Measurements from ENCODE around the gene ZBTB42. TPM values are rescaled to one million over a fixed set of nuclear protein-coding genes. Genes with fewer than 3 reads are reported as not detected.
A peak's percentile ranks its signal among the peaks of the same experiment; 100 is the strongest.

The ZBTB42 gene
- total RNA-seq, 1 donor from 2014 or later = 6.9 TPM

DNA sequence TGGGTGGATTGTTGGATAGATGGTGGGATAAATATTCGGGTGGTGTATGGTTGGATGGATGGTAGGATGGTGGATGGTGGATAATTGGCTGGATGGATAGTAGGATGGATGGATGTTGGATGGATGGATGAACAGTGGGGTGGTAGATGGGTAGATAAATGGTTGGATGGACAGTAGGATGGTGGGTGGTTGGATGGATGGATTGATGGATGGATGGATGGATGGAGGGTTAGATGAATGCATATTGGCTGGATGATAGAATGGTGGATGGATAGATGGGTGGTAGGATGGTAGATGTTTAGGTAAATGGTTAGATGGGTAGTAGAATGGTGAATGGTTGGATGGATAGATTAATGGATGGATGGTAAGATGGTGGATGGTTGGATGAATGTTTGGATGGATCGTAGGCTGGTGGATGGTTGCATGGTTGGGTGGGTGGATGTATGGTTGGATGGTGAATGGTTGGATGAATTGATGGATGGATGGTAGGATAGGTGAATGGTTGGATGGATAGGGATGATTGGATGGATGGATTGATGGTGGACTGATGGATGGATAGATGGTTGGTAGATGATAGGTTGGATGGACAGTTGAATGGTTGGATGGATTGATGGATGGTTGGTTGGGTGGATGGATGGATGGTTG, 23.6 kb downstream of the ZBTB42 start:
- Histone ChIP-seq H3K4me1 (ENCODE audit: insufficient read depth, low read length) (peaks cover 18% of the 10 kb centered on the region), H3K4me2 (ENCODE audit: low read length) (no peak overlapping the region), H4K20me1 (ENCODE audit: insufficient read depth, low read length) (no peaks in the 10 kb centered on the region), H3K9me3 (ENCODE audit: insufficient read depth, low read depth, low read length) (peaks cover 6% of the 10 kb centered on the region), H2AFZ (ENCODE audit: low read depth, low read length) (no peak overlapping the region), H3K79me2 (ENCODE audit: insufficient read depth, low read length) (no peaks in the 10 kb centered on the region), H3K27me3 (ENCODE audit: insufficient read depth, low read length) (no peaks in the 10 kb centered on the region), H3K4me3 (ENCODE audit: insufficient read depth, low read depth, low read length) (no peak overlapping the region), H3K27ac (ENCODE audit: low read depth, low read length) (no peak overlapping the region), H3K9ac (ENCODE audit: low read length) (no peak overlapping the region), H3K36me3 (ENCODE audit: insufficient read depth, low read length) (no peaks in the 10 kb centered on the region)
- peaks cover 3% of the 10 kb centered on the region for H3K9me3 Mint-ChIP-seq (ENCODE audit: unreplicated experiment)
- peaks cover 4% of the 10 kb centered on the region for H3K36me3 Mint-ChIP-seq (ENCODE audit: low read depth, unreplicated experiment)
- peaks cover 6% of the 10 kb centered on the region for H3K27me3 Mint-ChIP-seq (ENCODE audit: low read depth, unreplicated experiment)
- peak overlapping the region; percentile 1 for H3K4me3 Mint-ChIP-seq (ENCODE audit: unreplicated experiment)
- DNase-seq (ENCODE audit: low read depth) (no peak), FAIRE-seq (no peak)
- H3K27ac Mint-ChIP-seq (ENCODE audit: unreplicated experiment) = no peak overlapping the region
- H3K4me1 Mint-ChIP-seq (ENCODE audit: low read depth, unreplicated experiment) = peaks cover 2% of the 10 kb centered on the region
- TF ChIP-seq EZH2 (IDR thresholded peaks at IDR 0.05; ENCODE audit: insufficient read depth, low read length) = no peak

DNA sequence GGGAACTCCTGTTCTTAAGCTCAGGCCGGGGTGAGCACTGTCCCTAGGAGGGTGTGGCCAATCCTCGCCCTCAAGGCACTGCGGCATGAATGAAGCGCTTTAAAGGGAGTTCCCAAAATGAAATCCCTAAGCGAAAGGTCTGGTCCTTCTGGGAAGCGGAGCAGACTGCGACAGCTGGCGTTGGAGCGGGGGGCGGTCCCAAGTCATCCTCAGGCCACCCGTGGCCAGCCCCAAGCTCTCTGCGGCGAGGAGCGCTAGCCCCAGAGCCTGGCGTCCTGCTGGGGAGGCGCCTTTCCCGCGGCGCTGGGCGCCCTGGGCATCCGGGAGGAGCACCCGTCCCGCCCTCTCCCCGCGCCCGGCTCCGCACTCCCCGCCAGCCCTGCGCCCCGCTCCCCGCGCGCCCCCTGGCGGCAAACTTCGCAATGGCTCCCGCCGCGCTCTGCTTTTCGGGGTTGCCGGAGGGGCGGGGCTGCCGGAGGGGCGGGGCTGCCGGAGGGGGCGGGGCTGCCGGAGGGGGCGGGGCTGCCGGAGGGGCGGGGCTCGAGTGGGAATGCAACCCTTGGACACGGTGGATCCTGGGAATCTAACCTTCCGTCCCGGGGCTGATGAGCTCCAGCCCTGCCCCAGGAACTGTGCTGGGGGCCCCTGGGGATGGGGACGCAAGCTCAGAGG, 25.4 kb downstream of the ZBTB42 start:
- H3K27ac ChIP-seq (ENCODE audit: low read depth, low read length) = no peak overlapping the region
- H3K4me3 Mint-ChIP-seq (ENCODE audit: unreplicated experiment) = peak overlapping the region; percentile 85
- peaks cover 3% of the 10 kb centered on the region for H3K9me3 Mint-ChIP-seq (ENCODE audit: unreplicated experiment)
- H3K4me3 ChIP-seq (ENCODE audit: insufficient read depth, low read depth, low read length) = peak overlapping the region; percentile 65
- no peak for TF ChIP-seq EZH2 (IDR thresholded peaks at IDR 0.05; ENCODE audit: insufficient read depth, low read length)
- TF ChIP-seq, protein P1, sequence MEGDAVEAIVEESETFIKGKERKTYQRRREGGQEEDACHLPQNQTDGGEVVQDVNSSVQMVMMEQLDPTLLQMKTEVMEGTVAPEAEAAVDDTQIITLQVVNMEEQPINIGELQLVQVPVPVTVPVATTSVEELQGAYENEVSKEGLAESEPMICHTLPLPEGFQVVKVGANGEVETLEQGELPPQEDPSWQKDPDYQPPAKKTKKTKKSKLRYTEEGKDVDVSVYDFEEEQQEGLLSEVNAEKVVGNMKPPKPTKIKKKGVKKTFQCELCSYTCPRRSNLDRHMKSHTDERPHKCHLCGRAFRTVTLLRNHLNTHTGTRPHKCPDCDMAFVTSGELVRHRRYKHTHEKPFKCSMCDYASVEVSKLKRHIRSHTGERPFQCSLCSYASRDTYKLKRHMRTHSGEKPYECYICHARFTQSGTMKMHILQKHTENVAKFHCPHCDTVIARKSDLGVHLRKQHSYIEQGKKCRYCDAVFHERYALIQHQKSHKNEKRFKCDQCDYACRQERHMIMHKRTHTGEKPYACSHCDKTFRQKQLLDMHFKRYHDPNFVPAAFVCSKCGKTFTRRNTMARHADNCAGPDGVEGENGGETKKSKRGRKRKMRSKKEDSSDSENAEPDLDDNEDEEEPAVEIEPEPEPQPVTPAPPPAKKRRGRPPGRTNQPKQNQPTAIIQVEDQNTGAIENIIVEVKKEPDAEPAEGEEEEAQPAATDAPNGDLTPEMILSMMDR (IDR thresholded peaks at IDR 0.05; ENCODE audit: insufficient read depth, low read depth, low read length) = no peak
- peak overlapping the region; percentile 67 for H3K9ac ChIP-seq (ENCODE audit: low read length)
- no peaks in the 10 kb centered on the region for H4K20me1 ChIP-seq (ENCODE audit: insufficient read depth, low read length)
- peaks cover 10% of the 10 kb centered on the region for H3K27me3 Mint-ChIP-seq (ENCODE audit: low read depth, unreplicated experiment)
- no peaks in the 10 kb centered on the region for H3K36me3 ChIP-seq (ENCODE audit: insufficient read depth, low read length)
- peaks cover 2% of the 10 kb centered on the region for H3K4me1 Mint-ChIP-seq (ENCODE audit: low read depth, unreplicated experiment)
- H3K27me3 ChIP-seq (ENCODE audit: insufficient read depth, low read length) = peaks cover 5% of the 10 kb centered on the region
- peaks cover 6% of the 10 kb centered on the region for H3K9me3 ChIP-seq (ENCODE audit: insufficient read depth, low read depth, low read length)
- FAIRE-seq (no peak), DNase-seq (ENCODE audit: low read depth) (peak; percentile 15)
- peaks cover 4% of the 10 kb centered on the region for H3K36me3 Mint-ChIP-seq (ENCODE audit: low read depth, unreplicated experiment)
- H3K4me2 ChIP-seq (ENCODE audit: low read length) = peak overlapping the region; percentile 98
- H2AFZ ChIP-seq (ENCODE audit: low read depth, low read length) = peak overlapping the region; percentile 98
- no peaks in the 10 kb centered on the region for H3K79me2 ChIP-seq (ENCODE audit: insufficient read depth, low read length)
- H3K4me1 ChIP-seq (ENCODE audit: insufficient read depth, low read length) = peaks cover 14% of the 10 kb centered on the region
- no peak overlapping the region for H3K27ac Mint-ChIP-seq (ENCODE audit: unreplicated experiment)

DNA sequence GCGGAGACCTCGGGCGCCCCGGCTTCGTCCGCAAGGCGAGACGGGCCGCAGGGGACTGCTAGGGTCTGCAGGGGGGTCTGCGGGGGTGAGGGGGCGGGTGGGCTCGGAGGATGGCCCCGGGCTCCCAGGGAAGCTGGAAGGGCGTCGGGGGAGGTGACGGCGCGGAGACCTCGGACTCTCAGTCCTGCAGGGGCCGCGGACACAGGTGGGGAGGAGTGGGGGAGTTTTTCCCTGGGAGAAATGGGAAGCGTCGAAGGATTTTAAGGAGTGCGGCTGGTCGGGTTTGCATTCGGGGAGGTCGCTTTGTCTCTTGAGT, 25.9 kb downstream of the ZBTB42 start:
- FAIRE-seq = no peak
- Mint-ChIP-seq H3K9me3 (ENCODE audit: unreplicated experiment) (peaks cover 3% of the 10 kb centered on the region), H3K27ac (ENCODE audit: unreplicated experiment) (no peak overlapping the region), H3K27me3 (ENCODE audit: low read depth, unreplicated experiment) (peaks cover 10% of the 10 kb centered on the region), H3K4me1 (ENCODE audit: low read depth, unreplicated experiment) (peaks cover 2% of the 10 kb centered on the region), H3K36me3 (ENCODE audit: low read depth, unreplicated experiment) (peaks cover 2% of the 10 kb centered on the region), H3K4me3 (ENCODE audit: unreplicated experiment) (peak overlapping the region; percentile 85)
- no peaks in the 10 kb centered on the region for H3K79me2 ChIP-seq (ENCODE audit: insufficient read depth, low read length)
- no peaks in the 10 kb centered on the region for H4K20me1 ChIP-seq (ENCODE audit: insufficient read depth, low read length)
- peak overlapping the region; percentile 94 for H3K4me2 ChIP-seq (ENCODE audit: low read length)
- peak overlapping the region; percentile 67 for H3K9ac ChIP-seq (ENCODE audit: low read length)
- H3K27ac ChIP-seq (ENCODE audit: low read depth, low read length) = no peak overlapping the region
- H3K4me1 ChIP-seq (ENCODE audit: insufficient read depth, low read length) = peaks cover 14% of the 10 kb centered on the region
- peaks cover 6% of the 10 kb centered on the region for H3K9me3 ChIP-seq (ENCODE audit: insufficient read depth, low read depth, low read length)
- no peak for DNase-seq (ENCODE audit: low read depth)
- peaks cover 5% of the 10 kb centered on the region for H3K27me3 ChIP-seq (ENCODE audit: insufficient read depth, low read length)
- peak overlapping the region; percentile 95 for H2AFZ ChIP-seq (ENCODE audit: low read depth, low read length)
- TF ChIP-seq, protein P1 (IDR thresholded peaks at IDR 0.05; ENCODE audit: insufficient read depth, low read depth, low read length) = no peak
- TF ChIP-seq EZH2 (IDR thresholded peaks at IDR 0.05; ENCODE audit: insufficient read depth, low read length) = no peak
- H3K36me3 ChIP-seq (ENCODE audit: insufficient read depth, low read length) = no peaks in the 10 kb centered on the region
- H3K4me3 ChIP-seq (ENCODE audit: insufficient read depth, low read depth, low read length) = peak overlapping the region; percentile 58

Measured in astrocyte (in vitro differentiated cells and primary cell).